ENCODE data around the gene STXBP3.

The STXBP3 gene

GRCh38 chr1:108845991-108846390 lies 99.5 kb downstream of the STXBP3 start:
- no peak for DNase-seq

- peak; percentile 13 for DNase-seq
Measured at GRCh38 chr1:108847494-108847893, 101.0 kb downstream of the STXBP3 start.

- DNase-seq = no peak
Measured at GRCh38 chr1:108848806-108849205, 102.3 kb downstream of the STXBP3 start.

- no peak for DNase-seq
Measured at GRCh38 chr1:108850929-108851328, 104.5 kb downstream of the STXBP3 start.

- DNase-seq = no peak
Measured at GRCh38 chr1:108851567-108851966, 105.1 kb downstream of the STXBP3 start.

GRCh38 chr1:108852221-108852975 lies 105.9 kb downstream of the STXBP3 start:
- DNase-seq = no peak

- no peak for DNase-seq
Measured at GRCh38 chr1:108854221-108855019, 107.9 kb downstream of the STXBP3 start.

GRCh38 chr1:108856994-108857393 lies 110.5 kb downstream of the STXBP3 start, which contains the start of gene AKNAD1:
AKNAD1 (minus strand) TSS chr1:108857094; CDS start chr1:108852664, 4,430 bp downstream.
- no peak for DNase-seq

GRCh38 chr1:108858230-108858950 lies 111.9 kb downstream of the STXBP3 start:
- no peak for DNase-seq
